ENCODE results near the gene RRM1. TPM values are rescaled to one million over a fixed set of nuclear protein-coding genes. Genes with fewer than 3 reads are reported as not detected.
A peak's percentile ranks its signal among the peaks of the same experiment; 100 is the strongest.

The RRM1 gene
- total RNA-seq, 1 donor: 158 TPM

- no peak for DNase-seq (ENCODE audit: low read depth)
- H3K4me3 ChIP-seq (ENCODE audit: low read depth, low read length): no peak overlapping the region
- peak; percentile 26 for TF ChIP-seq CTCF (IDR thresholded peaks at IDR 0.05; ENCODE audit: insufficient read depth, low read length)
Observed at GRCh38 chr11:4087551-4087950, 7.0 kb upstream of the RRM1 start.

GRCh38 chr11:4090258-4090657 lies 4.3 kb upstream of the RRM1 start:
- no peak for TF ChIP-seq CTCF (IDR thresholded peaks at IDR 0.05; ENCODE audit: insufficient read depth, low read length)

DNA sequence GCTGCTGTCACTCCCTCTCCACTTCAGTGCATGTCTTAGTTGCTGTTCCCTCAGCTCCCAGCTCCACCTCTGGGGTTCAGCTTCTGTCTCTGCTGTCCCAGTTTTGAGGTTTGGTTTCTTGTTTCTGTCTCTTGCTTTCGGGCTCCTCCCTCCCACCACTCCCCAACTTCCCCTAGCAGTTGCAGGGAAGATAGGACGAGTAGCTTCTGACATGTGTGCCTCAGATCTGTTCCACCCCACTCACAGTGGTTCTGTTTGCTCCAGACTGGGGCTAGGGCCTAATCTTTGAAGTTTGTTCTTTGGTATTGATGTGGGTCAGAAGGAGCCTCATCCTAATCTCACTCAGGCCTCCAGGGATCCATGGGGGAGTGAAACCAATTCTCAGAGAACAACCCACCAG lies 2.6 kb upstream of the RRM1 start:
- H3K4me3 ChIP-seq (ENCODE audit: low read depth, low read length): no peak overlapping the region
- no peak for DNase-seq (ENCODE audit: low read depth)
- no peak for TF ChIP-seq CTCF (IDR thresholded peaks at IDR 0.05; ENCODE audit: insufficient read depth, low read length)

More at GRCh38 chr11:4090258-4090657, 4.3 kb upstream of the RRM1 start:
- DNase-seq (ENCODE audit: low read depth): no peak
- no peak overlapping the region for H3K4me3 ChIP-seq (ENCODE audit: low read depth, low read length)

- TF ChIP-seq CTCF (IDR thresholded peaks at IDR 0.05; ENCODE audit: insufficient read depth, low read length): no peak
- DNase-seq (ENCODE audit: low read depth): no peak
- H3K4me3 ChIP-seq (ENCODE audit: low read depth, low read length): peak overlapping the region; percentile 94
Observed at GRCh38 chr11:4093519-4094347, 866 bp upstream of the RRM1 start.

DNA sequence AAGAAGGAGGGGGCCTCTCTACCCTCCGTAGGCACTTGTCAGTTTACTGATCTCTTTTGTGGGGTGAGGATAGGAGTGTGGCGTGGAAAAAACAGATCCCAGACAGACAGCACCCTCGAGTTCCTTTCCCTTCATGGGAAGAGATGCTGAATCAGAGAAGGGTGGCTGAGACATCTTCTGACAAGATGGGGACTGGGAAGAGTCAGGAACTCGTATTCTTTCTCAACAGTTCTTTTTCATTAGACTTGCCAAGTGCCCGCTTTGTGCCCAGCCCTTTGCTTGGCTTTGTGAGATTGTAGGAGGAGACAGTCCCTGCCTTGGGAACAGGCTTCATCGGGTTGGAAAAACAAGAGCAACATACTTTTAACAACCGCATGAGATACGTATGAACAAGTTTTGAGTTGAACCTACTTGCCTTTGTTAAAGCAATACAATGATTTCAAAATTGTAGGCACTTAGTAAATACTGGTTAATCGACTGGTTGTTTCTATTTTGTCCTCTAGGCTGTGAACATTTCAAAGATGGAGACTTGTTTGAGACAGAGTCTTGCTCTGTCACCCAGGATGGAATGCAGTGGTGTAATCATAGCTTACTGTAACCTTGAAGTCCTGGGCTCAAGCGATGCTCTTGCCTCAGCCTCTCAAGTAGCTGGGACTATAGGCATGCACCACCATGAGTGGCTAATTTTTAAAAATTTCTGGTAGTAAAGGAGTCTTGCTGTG lies 1.1 kb downstream of the RRM1 start:
- peak; percentile 65 for DNase-seq (ENCODE audit: low read depth)
- peak overlapping the region; percentile 94 for H3K4me3 ChIP-seq (ENCODE audit: low read depth, low read length)
- TF ChIP-seq CTCF (IDR thresholded peaks at IDR 0.05; ENCODE audit: insufficient read depth, low read length): no peak

DNA sequence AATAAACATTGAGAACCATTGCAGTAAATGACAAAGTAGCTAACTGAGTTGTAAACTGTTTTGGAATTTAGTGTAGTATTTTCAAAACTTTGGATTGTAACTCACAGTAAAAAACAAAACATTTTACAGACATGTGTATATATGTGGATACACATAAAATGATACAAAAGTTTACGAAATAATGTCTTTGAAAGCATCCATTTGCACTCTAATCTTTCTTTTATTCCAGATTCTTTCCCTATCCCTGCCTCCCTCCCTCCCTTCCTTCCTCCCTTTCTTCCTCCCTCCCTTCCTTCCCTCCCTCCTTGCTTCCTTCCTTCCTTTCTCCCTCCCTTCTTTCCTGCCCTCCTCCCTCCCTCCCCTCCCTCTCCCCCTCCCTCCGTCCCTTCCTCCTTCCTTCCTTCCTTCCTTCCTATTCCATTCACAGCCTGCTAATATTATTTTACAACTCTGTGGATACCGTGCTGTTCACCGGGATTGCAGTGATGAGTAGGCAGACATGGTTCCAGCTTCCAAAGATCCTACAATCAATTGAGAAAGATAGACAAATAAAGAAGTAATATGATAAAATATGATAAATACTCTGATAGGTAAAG lies 3.5 kb downstream of the RRM1 start:
- TF ChIP-seq CTCF (IDR thresholded peaks at IDR 0.05; ENCODE audit: insufficient read depth, low read length): no peak
- H3K4me3 ChIP-seq (ENCODE audit: low read depth, low read length): no peak overlapping the region
- DNase-seq (ENCODE audit: low read depth): no peak
